K562 (cell line): ENCODE measurements around the gene BLTP2. TPM values are rescaled to one million over a fixed set of nuclear protein-coding genes. Genes with fewer than 3 reads are reported as not detected.
A peak's percentile ranks its signal among the peaks of the same experiment; 100 is the strongest.

Experiments
- ATF1 ChIP-seq, 2 experiments: fragments of 450-650 bp in 1 of 2; IDR thresholded peaks; 2 replicates each; pipeline ENCODE4 v1.6.1; 2016; ENCODE audit warnings: missing compliant biosample characterization in 1 of 2, missing genetic modification characterization in 1 of 2
- CBFB ChIP-seq: sonication (generic); formaldehyde crosslinking; IDR thresholded peaks from 2 replicates; pipeline ENCODE4 v1.4.0; 2020; ENCODE audit warnings: mild to moderate bottlenecking, missing genetic modification reagents
- HDAC3 ChIP-seq: fragments of 450-650 bp; IDR thresholded peaks from 2 replicates; pipeline ENCODE4 v1.6.1; 2018; ENCODE audit warnings: borderline replicate concordance, mild to moderate bottlenecking, moderate library complexity; ENCODE audit not compliant: partially characterized antibody
- HOXB6 ChIP-seq: fragments of 250-450 bp; sonication (Bioruptor Pico); IDR thresholded peaks from 2 replicates; pipeline ENCODE4 v1.5.1; 2022; ENCODE audit warnings: mild to moderate bottlenecking, borderline replicate concordance
- LCOR ChIP-seq: sonication (generic); formaldehyde crosslinking; IDR thresholded peaks from 2 replicates; pipeline ENCODE4 v1.8.0; 2022; ENCODE audit warnings: mild to moderate bottlenecking, missing genetic modification reagents
- MAZ ChIP-seq, 2 experiments: fragments of 450-650 bp in 1 of 2; sonication (generic) in 1 of 2; formaldehyde crosslinking; IDR thresholded peaks in 1 of 2; conservative IDR thresholded peaks in 1 of 2; 2 replicates each; pipeline versions ENCODE4 v1.4.0 to v1.5.0; 2020; ENCODE audit warnings: mild to moderate bottlenecking in 1 of 2, missing genetic modification reagents in 1 of 2
- NCOA1 ChIP-seq: fragments of 450-650 bp; IDR thresholded peaks from 2 replicates; pipeline ENCODE4 v1.6.1; 2016; ENCODE audit warnings: low read depth
- POLR3G ChIP-seq: IDR thresholded peaks from 2 replicates; pipeline ENCODE4 v1.6.1; 2011; ENCODE audit not compliant: insufficient read length, insufficient replicate concordance; ENCODE audit errors: extremely low read depth
- YY1 ChIP-seq, 3 experiments: IDR thresholded peaks; 2 replicates each; pipeline ENCODE4 v1.6.1; 2011; ENCODE audit warnings: low read length in 2 of 3, mild to moderate bottlenecking in 2 of 3, moderate library complexity in 2 of 3, borderline replicate concordance in 1 of 3, control low read depth in 1 of 3, low read depth in 1 of 3; ENCODE audit not compliant: insufficient read depth in 3 of 3, insufficient replicate concordance in 2 of 3, control insufficient read depth in 1 of 3, insufficient read length in 1 of 3; ENCODE audit errors: extremely low read depth in 1 of 3
- ZBTB5 ChIP-seq: fragments of 450-650 bp; IDR thresholded peaks from 2 replicates; pipeline ENCODE4 v1.6.1; 2017; ENCODE audit warnings: antibody characterized with exemption
- ZNF143 ChIP-seq: sonication (generic); formaldehyde crosslinking; IDR thresholded peaks from 2 replicates; pipeline ENCODE4 v1.9.0; 2022; ENCODE audit warnings: mild to moderate bottlenecking, missing genetic modification reagents
- ZNF239 ChIP-seq: fragments of 250-450 bp; sonication (Bioruptor Pico); IDR thresholded peaks from 2 replicates; pipeline ENCODE4 v1.4.0; 2020; ENCODE audit warnings: mild to moderate bottlenecking
- ZNF3 ChIP-seq: fragments of 250-450 bp; sonication (Bioruptor Pico); IDR thresholded peaks from 2 replicates; pipeline ENCODE4 v1.5.0; 2021; ENCODE audit warnings: mild to moderate bottlenecking, moderate library complexity
- ZNF583 ChIP-seq: fragments of 250-450 bp; sonication (Bioruptor Pico); IDR thresholded peaks from 2 replicates; pipeline ENCODE4 v1.4.0; 2020
- polyA plus RNA-seq, 8 experiments: library from polyadenylated mRNA; depleted of rRNA in 4 of 8; stranded (reverse) in 5 of 8; unstranded in 3 of 8; fragments of >200 nt; fragmentation: Nextera tagmentation in 2 of 8; fragmentation: Illumina TruSeq in 1 of 8; extraction: Ambion mirVana in 2 of 8; extraction: Trizol in 1 of 8; gene quantifications; 2 replicates each; pipeline versions ENCODE4 v1.2.1 to v1.2.3, GENCODE V29; 2011 to 2014; ENCODE audit warnings: inconsistent platforms in 1 of 8, missing spikeins in 1 of 8
- total RNA-seq, 7 experiments: library from RNA; depleted of rRNA in 6 of 7; stranded (reverse); fragments of >200 nt in 6 of 7; fragmentation: Illumina TruSeq in 2 of 7; extraction: Trizol in 2 of 7; gene quantifications; 2 replicates each; pipeline versions ENCODE4 v1.2.1 to v1.2.3, GENCODE V29; 2011 to 2021; ENCODE audit warnings: low replicate concordance in 1 of 7
- TF ChIP-seq, protein P1 (sequence below): sonication (generic); formaldehyde crosslinking; IDR thresholded peaks from 2 replicates; pipeline ENCODE4 v1.8.1; 2023; ENCODE audit warnings: mild to moderate bottlenecking, missing genetic modification reagents, moderate library complexity
- TF ChIP-seq, protein P2 (sequence below): fragments of 250-450 bp; sonication (Bioruptor Pico); IDR thresholded peaks from 2 replicates; pipeline ENCODE4 v1.9.0; 2021; ENCODE audit warnings: mild to moderate bottlenecking, inconsistent platforms
- TF ChIP-seq, protein P3 (sequence below), 2 experiments: fragments of 250-450 bp in 1 of 2; fragments of 450-650 bp in 1 of 2; sonication (Bioruptor Pico) in 1 of 2; IDR thresholded peaks; 2 replicates each; pipeline versions ENCODE4 v1.6.1 to v1.8.0; 2016 to 2021; ENCODE audit warnings: mild to moderate bottlenecking in 2 of 2, moderate library complexity in 2 of 2, missing compliant biosample characterization in 1 of 2, missing genetic modification characterization in 1 of 2
- TF ChIP-seq, protein P4 (sequence below): sonication (generic); formaldehyde crosslinking; IDR thresholded peaks from 2 replicates; pipeline ENCODE4 v1.8.0; 2022; ENCODE audit warnings: mild to moderate bottlenecking, missing genetic modification reagents

BLTP2 gene
- total and polyA plus RNA-seq, 9 of the 15 experiments (the other 6 are each of a cell fraction or from before 2014, with no cell fraction given): 14.7 to 174 (median 103) TPM

DNA sequence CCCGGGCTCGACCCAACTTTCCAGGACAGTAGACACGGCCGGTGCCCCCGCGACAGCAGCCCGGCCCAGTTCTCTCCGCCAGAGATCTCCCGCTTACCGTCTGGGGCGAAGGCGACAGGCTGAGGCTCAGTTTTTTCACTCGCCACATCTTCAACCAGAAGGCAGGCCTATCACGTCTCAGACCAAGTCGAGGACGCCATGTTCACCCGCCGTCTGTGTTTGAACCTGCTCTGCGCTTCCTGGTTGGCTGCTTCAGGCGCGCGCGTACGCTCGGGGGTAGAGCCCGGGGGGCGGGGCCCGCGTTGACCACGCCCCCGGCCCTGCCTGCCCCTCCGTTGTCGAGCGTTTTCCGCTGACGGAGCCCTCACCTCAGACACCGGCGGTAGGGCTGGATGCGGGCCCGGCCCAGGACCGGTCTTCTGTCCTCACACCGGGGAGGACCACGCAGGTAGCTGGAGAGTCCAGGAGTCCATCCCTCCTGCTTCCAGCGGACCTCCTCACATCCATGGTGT lies 46.1 kb downstream of the BLTP2 start, which contains the start of gene SPAG5 (continued):
- TF ChIP-seq, protein P1, sequence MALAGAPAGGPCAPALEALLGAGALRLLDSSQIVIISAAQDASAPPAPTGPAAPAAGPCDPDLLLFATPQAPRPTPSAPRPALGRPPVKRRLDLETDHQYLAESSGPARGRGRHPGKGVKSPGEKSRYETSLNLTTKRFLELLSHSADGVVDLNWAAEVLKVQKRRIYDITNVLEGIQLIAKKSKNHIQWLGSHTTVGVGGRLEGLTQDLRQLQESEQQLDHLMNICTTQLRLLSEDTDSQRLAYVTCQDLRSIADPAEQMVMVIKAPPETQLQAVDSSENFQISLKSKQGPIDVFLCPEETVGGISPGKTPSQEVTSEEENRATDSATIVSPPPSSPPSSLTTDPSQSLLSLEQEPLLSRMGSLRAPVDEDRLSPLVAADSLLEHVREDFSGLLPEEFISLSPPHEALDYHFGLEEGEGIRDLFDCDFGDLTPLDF (CRISPR knock-in tag): peak; percentile 98
- TF ChIP-seq ZNF239 (CRISPR knock-in tag) (no peak), LCOR (0 out of 2 replicates have a peak, but pooled peaks have one; percentile 16), ATF1 (CRISPR knock-in tag; IDR thresholded peaks at IDR 0.05) (peak; percentile 34; the same call in 1 of the 2 replicates), ATF1 (tag; IDR thresholded peaks at IDR 0.05) (peak; percentile 86), CBFB (CRISPR knock-in tag) (no peak), HDAC3 (no peak), HOXB6 (no peak), ZNF3 (CRISPR knock-in tag) (no peak), ZNF583 (no peak), MAZ (CRISPR knock-in tag; conservative IDR thresholded peaks at IDR 0.05 in 1 of 2, IDR thresholded peaks at IDR 0.05 in 1 of 2) (peak; percentile 75 to 90), ZNF143 (CRISPR knock-in tag) (no peak), ZBTB5 (no peak), YY1 (IDR thresholded peaks at IDR 0.05; ENCODE audit: borderline replicate concordance in 1 of 3, control insufficient read depth in 1 of 3, extremely low read depth in 1 of 3, insufficient read depth in 3 of 3, insufficient read length in 1 of 3, insufficient replicate concordance in 2 of 3, low read depth in 1 of 3, low read length in 2 of 3) (peak; percentile 75 to 94 (median 89)), NCOA1 (no peak; the same call in 1 of the 2 replicates), POLR3G (no peak)
- TF ChIP-seq, protein P2, sequence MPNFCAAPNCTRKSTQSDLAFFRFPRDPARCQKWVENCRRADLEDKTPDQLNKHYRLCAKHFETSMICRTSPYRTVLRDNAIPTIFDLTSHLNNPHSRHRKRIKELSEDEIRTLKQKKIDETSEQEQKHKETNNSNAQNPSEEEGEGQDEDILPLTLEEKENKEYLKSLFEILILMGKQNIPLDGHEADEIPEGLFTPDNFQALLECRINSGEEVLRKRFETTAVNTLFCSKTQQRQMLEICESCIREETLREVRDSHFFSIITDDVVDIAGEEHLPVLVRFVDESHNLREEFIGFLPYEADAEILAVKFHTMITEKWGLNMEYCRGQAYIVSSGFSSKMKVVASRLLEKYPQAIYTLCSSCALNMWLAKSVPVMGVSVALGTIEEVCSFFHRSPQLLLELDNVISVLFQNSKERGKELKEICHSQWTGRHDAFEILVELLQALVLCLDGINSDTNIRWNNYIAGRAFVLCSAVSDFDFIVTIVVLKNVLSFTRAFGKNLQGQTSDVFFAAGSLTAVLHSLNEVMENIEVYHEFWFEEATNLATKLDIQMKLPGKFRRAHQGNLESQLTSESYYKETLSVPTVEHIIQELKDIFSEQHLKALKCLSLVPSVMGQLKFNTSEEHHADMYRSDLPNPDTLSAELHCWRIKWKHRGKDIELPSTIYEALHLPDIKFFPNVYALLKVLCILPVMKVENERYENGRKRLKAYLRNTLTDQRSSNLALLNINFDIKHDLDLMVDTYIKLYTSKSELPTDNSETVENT (CRISPR knock-in tag): peak; percentile 90
- TF ChIP-seq, protein P3, sequence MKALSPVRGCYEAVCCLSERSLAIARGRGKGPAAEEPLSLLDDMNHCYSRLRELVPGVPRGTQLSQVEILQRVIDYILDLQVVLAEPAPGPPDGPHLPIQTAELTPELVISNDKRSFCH (CRISPR knock-in tag; IDR thresholded peaks at IDR 0.05): no peak
- TF ChIP-seq, protein P3 (tag; IDR thresholded peaks at IDR 0.05): no peak
- TF ChIP-seq, protein P4, sequence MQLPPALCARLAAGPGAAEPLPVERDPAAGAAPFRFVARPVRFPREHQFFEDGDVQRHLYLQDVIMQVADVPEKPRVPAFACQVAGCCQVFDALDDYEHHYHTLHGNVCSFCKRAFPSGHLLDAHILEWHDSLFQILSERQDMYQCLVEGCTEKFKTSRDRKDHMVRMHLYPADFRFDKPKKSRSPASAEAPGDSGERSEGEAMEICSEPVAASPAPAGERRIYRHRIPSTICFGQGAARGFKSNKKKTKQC (CRISPR knock-in tag): peak; percentile 66
